NAMALWA (cell line): ENCODE data around the gene CDCA8.
"Not testable (repeated sequence)": the region's sequence is repeated elsewhere in the genome, so short reads cannot be mapped to it uniquely, and the experiment has no call there.

Experiments
- DNase-seq: peaks from one replicate; pipeline ENCODE4 v3.0.0-alpha.2; 2015; ENCODE audit warnings: low spot score

CDCA8 gene

DNA sequence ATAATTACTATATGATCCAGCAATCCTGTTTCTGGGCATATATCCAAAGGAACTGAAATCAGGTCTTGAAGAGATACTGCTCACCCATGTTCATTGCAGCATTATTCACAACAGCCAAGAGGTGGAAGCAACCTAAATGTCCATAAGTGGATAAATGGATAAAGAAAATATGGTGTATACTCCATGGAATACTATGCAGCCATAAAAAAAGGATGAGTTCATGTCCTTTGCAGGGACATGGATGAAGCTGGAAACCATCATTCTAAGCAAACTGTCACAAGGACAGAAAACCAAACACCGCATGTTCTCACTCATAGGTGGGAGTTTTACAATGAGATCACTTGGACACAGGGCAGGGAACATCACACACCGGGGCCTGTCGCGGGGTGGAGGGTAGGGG is 46.3 kb downstream of the CDCA8 start:
- not testable (repeated sequence) for DNase-seq

DNA sequence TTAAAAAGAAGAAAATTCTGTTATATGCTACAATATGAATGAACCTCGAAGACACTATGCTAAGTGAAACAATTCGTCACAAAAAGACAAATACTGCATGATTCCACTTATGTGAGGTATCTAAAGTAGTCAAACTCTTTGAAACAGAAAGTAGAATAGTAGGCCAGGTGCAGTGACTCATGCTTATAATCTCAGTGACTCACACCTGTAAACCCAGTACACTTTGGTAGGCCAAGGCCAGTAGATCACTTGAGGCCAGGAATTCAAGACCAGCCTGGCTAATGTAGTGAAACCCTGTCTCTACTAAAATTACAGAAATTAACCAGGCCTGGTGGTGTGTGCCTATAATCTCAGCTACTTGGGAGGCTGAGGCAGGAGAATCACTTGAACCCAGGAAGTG is 46.9 kb downstream of the CDCA8 start:
- no peak for DNase-seq

DNA sequence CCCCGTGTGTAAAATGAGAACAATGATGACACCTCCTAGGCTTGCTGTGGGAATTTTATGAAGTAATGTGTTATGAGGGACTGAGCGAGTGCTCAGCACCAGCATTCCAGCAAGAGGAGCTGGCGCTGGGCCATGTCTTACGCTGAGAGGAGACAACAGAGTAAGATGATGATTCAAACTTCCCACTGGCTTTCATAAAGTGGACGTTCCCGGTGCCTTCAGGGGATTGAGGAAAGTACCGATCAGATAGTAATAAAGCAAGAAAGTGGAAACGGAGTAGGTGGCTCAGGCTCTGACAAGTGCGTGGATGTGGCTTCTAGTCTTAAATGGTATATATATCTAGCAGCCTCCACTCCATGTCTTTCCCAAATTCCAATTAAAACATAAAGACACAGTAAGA is 48.8 kb downstream of the CDCA8 start:
- no peak for DNase-seq

DNA sequence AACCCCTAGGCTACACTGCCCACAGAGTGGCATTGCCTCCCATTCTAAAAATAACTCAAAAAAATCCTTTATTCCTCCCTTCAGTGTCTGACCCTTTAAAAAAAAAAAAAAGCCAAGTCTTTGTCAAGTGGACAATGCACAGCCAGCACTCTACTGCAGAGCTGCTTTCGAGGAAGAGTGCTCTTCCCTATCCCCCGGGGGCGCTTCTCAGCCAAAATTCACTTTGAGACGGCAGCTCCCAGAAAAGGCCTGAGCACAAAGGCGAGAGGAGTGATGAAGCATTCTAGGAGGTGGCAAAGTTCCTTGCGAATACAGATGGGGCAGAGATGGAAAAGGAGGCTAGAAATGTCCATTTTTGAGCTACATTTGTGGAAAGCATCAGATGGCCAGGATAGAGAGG is 49.3 kb downstream of the CDCA8 start:
- no peak for DNase-seq

DNA sequence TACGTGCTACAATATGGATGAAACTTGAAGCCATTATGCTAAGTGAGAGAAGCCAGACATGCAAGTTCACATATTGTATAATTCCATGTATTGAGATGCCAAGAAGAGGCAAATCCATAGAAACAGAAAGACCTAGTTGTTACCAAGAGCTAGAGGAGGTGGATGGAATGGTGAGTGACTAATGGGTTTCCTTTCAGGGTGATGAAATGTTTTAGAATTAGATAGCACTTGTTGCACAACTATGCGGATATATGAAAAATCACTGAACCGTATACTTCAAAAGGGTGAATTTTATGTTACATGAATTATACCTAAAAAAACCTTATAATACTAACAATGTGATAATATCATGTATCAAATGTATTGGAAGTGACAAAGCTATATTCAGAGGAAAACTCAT is 54.5 kb downstream of the CDCA8 start:
- no peak for DNase-seq

DNA sequence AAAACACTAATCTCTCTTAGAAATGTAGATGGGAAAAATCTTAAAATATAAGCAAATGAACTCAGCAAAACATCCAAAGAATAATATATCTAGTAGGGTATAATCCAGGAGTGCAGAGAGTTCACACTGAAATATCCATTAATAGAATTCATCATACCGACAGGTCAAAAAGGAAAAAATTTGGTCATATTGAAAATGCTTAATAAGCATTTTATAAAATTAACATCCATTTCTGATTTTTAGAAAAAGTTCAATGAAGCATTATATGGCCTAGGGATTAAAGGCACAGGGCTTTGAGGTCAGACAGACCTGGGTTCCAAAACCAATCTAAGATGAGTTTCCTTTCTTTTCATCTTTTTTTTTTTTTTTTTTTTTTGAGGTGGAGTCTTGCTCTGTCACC is 56.2 kb downstream of the CDCA8 start:
- no peak for DNase-seq

DNA sequence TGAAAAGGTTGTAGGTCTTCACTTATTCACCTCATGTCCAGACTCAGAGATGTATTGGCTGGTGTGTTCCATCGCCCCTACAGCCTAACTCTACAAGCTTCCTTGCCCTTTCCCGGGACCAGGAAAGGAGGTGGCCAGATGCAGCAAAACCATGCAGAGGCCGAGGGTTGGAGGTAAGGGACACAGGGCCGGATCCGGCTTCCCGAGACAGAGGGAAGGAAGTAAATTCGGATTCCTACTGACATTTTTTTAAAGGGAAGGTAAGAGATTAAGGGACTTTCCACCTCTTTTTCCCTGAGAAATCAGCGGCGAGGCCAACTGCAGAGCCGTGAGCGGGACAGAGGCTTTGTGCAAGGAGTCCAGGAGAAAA is 59.9 kb downstream of the CDCA8 start:
- DNase-seq, result no peak

DNA sequence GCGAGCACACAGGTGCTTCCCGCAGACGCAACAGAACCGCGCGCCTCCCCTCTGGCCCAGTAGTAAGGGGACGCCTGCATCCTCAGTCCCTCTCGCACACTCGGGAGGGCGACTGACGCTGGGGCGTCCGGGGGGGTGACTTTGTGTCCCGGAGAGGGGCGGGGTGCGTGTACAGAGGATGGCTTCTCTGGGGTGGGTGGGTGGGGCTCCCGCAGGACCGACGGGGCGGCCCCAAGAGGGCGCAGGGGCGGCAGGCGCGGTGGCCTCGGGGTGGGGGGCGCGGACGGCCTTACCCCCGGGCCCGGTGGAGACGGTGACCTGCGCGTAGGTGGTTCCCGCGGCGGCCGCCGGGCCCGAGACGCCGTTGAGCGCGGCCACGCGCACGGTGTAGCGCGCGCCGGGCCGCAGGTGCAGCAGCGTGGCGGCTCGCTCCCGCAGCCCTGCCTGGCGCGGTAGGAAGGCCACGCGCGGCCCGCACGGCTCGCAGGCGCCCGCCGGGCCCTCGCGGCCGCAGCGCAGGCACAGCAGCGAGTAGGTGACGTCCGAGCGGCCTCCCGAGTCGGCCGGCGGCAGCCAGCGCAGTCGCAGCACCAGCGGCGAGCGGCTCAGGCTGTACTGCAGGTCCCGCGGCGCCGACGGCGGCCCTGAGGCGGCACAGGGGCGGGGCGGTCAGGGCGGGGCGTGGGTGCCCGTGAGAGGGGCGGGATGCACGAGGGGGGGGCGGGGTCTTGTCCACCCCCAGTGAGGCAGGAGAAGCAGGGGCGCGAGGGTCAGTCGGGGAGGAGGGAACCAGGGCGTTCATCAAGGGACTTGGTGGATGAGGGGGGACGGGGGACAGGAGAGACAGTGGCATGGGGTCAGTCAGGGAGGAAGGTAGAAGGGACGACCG is 60.5 kb downstream of the CDCA8 start:
- DNase-seq, result no peak

DNA sequence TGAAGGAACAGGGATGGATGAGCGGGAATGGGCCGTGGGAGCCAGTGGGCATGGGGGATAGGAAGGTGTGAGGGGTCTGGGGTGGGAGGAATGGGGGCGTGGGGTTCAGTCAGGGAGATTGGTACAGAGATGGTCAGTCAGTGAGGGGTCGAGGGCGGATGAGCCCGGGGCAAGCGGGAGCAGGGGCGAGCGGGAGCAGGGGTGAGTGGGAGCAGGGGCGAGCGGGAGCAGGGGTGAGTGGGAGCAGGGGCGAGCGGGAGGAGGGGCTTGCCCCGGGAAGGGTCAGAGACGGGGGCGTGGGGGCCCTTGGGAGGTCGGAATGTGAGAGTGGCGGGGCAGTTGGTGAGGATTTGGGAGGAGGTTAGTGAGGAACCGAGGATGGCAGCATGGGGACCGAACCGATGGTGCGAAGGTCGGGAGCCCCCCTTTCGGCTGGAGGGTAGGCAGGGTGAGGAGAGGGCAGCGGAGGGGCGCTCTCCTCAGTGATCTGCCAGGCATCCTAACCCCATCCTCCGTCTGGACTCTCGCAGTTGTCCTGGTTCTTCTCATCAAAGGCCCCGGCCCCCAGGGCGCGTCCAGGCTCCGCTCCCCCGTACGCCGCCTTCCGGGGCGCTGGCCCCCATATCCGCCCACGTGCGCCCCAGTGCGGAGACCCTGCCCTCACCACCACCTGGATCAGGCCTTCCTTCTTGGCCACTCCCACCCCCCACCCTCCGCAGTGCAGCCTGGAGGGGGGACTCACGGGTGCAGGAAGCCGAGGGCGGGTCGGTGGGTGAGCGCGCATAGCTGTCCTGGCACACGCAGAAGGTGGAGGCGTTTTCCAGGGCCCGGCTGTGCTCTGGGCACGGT is 61.4 kb downstream of the CDCA8 start:
- no peak for DNase-seq

DNA sequence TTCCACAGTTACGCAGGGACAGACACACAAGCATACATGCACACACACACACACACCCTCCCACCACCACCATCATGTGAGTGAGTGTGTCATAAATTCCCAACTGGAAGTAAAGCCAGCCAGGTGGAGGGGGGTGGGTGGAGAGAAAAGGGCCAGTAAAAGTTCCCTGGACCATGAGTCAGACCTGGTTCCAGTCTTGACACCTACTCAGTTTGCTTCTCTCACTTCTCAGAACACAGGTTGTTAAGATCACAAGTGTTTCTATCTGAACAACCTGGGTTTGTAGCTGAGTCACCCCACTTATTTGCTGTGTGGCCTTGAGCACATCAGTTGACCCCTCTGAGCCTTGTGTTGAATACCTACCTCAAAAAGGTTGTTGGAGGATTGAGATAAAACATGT is 63.0 kb downstream of the CDCA8 start:
- DNase-seq, result no peak

DNA sequence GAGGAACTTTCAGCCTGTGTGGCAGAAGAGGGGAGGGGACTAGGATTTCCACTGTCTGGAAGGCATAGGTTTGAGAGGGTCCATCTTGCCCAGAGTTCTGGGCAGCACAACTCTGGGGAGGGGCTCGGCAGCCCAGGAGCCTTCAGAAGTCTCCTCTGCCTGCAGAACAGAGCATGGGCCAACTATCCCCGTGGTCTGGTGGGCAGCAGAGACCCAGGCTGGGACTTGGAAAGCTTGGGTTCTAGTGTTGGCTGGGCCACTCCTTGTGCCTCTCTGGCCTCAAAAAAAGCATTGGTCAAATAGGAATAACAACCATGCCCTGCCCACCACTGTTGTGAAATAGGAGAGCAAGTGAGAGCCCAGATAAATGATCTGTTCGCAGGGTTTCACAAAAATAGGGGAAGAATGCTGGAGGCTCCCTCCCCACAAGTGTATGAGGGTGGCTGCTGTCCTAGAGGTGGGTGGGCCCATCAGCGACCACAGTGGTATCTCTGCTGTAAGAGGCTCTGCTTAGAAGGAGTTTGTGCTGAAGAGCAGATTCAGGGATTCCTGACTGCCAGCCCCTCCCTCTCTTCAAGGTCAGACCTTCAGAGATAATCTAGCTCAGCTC is 63.7 kb downstream of the CDCA8 start:
- DNase-seq, result no peak
